Breast epithelium (tissue), 3 donors: ENCODE measurements around the gene CERS4.

Experiments used
- POLR2AphosphoS5 ChIP-seq, 3 donors: sonication (generic); formaldehyde crosslinking; IDR thresholded peaks; one replicate each; pipeline ENCODE4 v1.6.1; 2017; ENCODE audit warnings: antibody characterized with exemption in 3 of 3
- TF ChIP-seq, protein P1 (sequence below), 3 donors: fragments of 450-650 bp; IDR thresholded peaks; one replicate each; pipeline ENCODE4 v1.5.1; 2016 to 2017; ENCODE audit warnings: antibody characterized with exemption in 3 of 3, mild to moderate bottlenecking in 3 of 3, moderate library complexity in 3 of 3

DNA sequence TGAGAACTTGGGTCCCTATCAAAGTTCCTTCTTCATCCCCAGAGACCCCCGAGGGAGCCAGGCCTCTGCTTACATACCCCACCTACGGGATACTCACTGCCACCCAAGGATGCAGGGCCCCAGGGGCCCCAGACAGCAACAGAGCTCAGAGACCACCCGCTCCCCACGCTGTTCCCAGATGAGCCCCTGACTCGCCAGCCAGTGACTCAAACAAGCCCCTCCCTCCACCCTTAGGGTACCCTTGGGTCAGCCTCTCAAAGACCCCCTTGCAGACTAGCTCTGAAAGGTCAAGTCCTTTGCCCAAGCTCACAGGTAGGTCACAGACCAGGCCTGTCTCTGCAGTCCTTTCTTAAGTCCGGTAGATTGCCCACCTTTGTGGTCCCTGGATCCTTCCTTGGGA, 53.3 kb downstream of the CERS4 start:
- TF ChIP-seq, protein P1, sequence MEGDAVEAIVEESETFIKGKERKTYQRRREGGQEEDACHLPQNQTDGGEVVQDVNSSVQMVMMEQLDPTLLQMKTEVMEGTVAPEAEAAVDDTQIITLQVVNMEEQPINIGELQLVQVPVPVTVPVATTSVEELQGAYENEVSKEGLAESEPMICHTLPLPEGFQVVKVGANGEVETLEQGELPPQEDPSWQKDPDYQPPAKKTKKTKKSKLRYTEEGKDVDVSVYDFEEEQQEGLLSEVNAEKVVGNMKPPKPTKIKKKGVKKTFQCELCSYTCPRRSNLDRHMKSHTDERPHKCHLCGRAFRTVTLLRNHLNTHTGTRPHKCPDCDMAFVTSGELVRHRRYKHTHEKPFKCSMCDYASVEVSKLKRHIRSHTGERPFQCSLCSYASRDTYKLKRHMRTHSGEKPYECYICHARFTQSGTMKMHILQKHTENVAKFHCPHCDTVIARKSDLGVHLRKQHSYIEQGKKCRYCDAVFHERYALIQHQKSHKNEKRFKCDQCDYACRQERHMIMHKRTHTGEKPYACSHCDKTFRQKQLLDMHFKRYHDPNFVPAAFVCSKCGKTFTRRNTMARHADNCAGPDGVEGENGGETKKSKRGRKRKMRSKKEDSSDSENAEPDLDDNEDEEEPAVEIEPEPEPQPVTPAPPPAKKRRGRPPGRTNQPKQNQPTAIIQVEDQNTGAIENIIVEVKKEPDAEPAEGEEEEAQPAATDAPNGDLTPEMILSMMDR (IDR thresholded peaks at IDR 0.05): no peak
- TF ChIP-seq POLR2AphosphoS5 (IDR thresholded peaks at IDR 0.05): no peak
